ENCODE measurements around the gene DDX17. TPM values are rescaled to one million over a fixed set of nuclear protein-coding genes. Genes with fewer than 3 reads are reported as not detected.

The DDX17 gene
- total and polyA plus RNA-seq, 12 donors, result 76.2 to 241 (median 169) TPM

DNA sequence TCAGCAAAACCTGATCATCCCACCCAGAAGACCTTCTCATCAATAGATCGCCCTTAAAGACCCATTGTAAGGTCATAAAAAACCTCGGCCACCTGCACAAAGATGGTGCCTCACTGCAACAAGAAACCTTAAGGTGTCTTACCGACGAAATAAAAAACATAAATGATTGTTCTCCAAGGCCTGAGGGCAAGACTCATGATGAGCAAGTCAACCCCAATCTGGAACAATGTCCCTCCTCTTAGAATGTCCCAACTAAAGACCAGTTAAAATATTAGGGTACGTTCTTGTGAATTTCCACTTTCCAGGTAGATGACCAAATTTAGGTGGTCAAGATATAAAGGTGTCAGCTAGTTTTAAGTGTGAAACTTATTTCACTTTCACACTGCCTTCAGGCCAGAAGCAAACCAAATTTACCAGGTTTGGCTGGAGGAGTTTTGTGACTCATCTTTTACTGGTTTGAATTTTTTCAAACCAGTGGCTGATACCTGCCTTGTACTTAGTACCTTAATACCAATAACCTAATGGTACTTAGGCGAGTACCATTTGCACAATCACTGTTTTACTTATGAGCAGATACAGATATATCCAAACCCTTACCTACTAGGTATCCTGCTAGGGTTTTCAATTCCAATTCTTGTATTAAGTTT, 23.3 kb downstream of the DDX17 start:
- TF ChIP-seq, protein P1, sequence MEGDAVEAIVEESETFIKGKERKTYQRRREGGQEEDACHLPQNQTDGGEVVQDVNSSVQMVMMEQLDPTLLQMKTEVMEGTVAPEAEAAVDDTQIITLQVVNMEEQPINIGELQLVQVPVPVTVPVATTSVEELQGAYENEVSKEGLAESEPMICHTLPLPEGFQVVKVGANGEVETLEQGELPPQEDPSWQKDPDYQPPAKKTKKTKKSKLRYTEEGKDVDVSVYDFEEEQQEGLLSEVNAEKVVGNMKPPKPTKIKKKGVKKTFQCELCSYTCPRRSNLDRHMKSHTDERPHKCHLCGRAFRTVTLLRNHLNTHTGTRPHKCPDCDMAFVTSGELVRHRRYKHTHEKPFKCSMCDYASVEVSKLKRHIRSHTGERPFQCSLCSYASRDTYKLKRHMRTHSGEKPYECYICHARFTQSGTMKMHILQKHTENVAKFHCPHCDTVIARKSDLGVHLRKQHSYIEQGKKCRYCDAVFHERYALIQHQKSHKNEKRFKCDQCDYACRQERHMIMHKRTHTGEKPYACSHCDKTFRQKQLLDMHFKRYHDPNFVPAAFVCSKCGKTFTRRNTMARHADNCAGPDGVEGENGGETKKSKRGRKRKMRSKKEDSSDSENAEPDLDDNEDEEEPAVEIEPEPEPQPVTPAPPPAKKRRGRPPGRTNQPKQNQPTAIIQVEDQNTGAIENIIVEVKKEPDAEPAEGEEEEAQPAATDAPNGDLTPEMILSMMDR (IDR thresholded peaks at IDR 0.05), result no peak
- WGBS, 2 donors, result 97 to 99% methylated on average over 6 of the region's 6 CpGs
- no peak for DNase-seq
- intact Hi-C loops (cut with DNase I), result no loop called here
- H3K27ac ChIP-seq, result no peak overlapping the region
- H3K9me3 ChIP-seq, result no peaks in the 10 kb centered on the region
- no peak overlapping the region for H3K4me3 ChIP-seq
- H3K36me3 ChIP-seq, result peaks cover 6 to 93% (median 76%) of the 10 kb centered on the region in 9 donors
- peaks cover 0 to 26% (median 0%) of the 10 kb centered on the region in 9 donors for H3K4me1 ChIP-seq
- no peaks in the 10 kb centered on the region for H3K27me3 ChIP-seq
- no peak for ATAC-seq

- no peak overlapping the region for H3K4me3 ChIP-seq
- DNase-seq (no peak), ATAC-seq (peak in 2 of 8 donors; percentile 9 to 11)
- 93 to 94% methylated on average over 8 of the region's 8 CpGs for WGBS, 2 donors
- H3K4me1 ChIP-seq, result peaks cover 0 to 20% (median 0%) of the 10 kb centered on the region in 9 donors
- no peak overlapping the region for H3K27ac ChIP-seq
- H3K27me3 ChIP-seq, result no peaks in the 10 kb centered on the region
- no peaks in the 10 kb centered on the region for H3K9me3 ChIP-seq
- intact Hi-C loops (cut with DNase I), result no loop called here
- H3K36me3 ChIP-seq, result peaks cover 6 to 93% (median 67%) of the 10 kb centered on the region in 9 donors
- TF ChIP-seq, protein P1 (IDR thresholded peaks at IDR 0.05), result no peak
Observed at GRCh38 chr22:38481871-38482332, 24.2 kb downstream of the DDX17 start.

DNA sequence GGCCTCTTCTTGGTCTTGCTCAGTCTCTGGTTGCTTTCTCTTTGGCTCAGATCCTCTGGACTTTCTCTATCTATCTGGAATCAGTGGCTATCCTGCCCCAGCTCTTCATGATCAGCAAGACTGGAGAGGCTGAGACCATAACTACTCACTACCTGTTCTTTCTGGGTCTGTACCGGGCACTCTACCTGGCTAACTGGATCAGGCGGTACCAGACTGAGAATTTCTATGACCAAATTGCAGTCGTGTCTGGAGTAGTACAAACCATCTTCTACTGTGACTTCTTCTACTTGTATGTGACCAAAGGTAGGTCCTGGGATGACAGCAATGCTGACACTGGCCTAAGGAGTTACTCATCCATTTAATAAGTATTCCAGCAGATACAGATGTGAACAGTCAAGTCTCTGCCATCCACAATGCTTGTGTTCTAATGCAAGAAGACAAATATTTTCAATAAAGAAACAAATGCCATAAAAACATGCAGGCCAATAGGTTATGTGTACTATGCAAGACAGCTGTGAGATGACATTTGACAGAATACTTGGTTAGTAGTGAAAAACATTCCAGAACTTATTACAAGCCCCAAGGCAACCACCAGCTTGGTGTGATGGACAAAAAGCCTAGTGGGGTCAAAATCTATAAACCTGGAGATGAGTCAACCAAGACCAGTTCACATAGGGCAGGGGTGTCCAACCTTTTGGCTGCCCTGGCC, 24.8 kb downstream of the DDX17 start:
- no peaks in the 10 kb centered on the region for H3K27me3 ChIP-seq
- peaks cover 5 to 91% (median 62%) of the 10 kb centered on the region in 9 donors for H3K36me3 ChIP-seq
- no peaks in the 10 kb centered on the region for H3K9me3 ChIP-seq
- intact Hi-C loops (cut with DNase I), result no loop called here
- TF ChIP-seq, protein P1 (IDR thresholded peaks at IDR 0.05), result no peak
- DNase-seq (no peak), ATAC-seq (peak in 2 of 8 donors; percentile 11 to 14)
- no peak overlapping the region for H3K4me3 ChIP-seq
- H3K4me1 ChIP-seq, result peaks cover 0 to 14% (median 0%) of the 10 kb centered on the region in 9 donors
- H3K27ac ChIP-seq, result peak overlapping the region in 1 of 10 donors; percentile 9
- WGBS, 2 donors, result 90 to 91% methylated on average over 3 of the region's 3 CpGs

- intact Hi-C loops (cut with DNase I), result no loop called here
- H3K36me3 ChIP-seq, result peaks cover 0 to 77% (median 43%) of the 10 kb centered on the region in 9 donors
- TF ChIP-seq, protein P1 (IDR thresholded peaks at IDR 0.05), result no peak
- H3K27me3 ChIP-seq, result no peaks in the 10 kb centered on the region
- WGBS, 2 donors, result 75 to 76% methylated on average over 7 of the region's 7 CpGs
- H3K9me3 ChIP-seq, result no peaks in the 10 kb centered on the region
- H3K27ac ChIP-seq, result peak overlapping the region in 4 of 10 donors; percentile 5 to 49 (median 12)
- ATAC-seq, result no peak
- no peak for DNase-seq
- no peak overlapping the region for H3K4me3 ChIP-seq
- peaks cover 0 to 13% (median 0%) of the 10 kb centered on the region in 9 donors for H3K4me1 ChIP-seq
Observed at GRCh38 chr22:38479096-38479837, 26.8 kb downstream of the DDX17 start.
